Liver (tissue), 3 donors: Measurements from ENCODE around the gene TBK1.

Experiments used
- FOXA1 ChIP-seq: IDR thresholded peaks from 2 replicates; pipeline ENCODE4 v1.6.1; 2016; ENCODE audit warnings: antibody characterized with exemption
- GABPA ChIP-seq, 2 donors: IDR thresholded peaks in 1 of 2; conservative IDR thresholded peaks in 1 of 2; 2 replicates each; pipeline ENCODE4 v1.6.1; 2016; ENCODE audit warnings: antibody characterized with exemption in 2 of 2, mild to moderate bottlenecking in 1 of 2, moderate library complexity in 1 of 2
- HNF4A ChIP-seq, 2 donors: conservative IDR thresholded peaks; 2 replicates each; pipeline ENCODE4 v1.6.1; 2016; ENCODE audit warnings: antibody characterized with exemption in 2 of 2, mild to moderate bottlenecking in 2 of 2
- JUND ChIP-seq, 2 donors: IDR thresholded peaks; 2 replicates each; pipeline ENCODE4 v1.6.1; 2016; ENCODE audit warnings: antibody characterized with exemption in 2 of 2
- NR2F2 ChIP-seq: IDR thresholded peaks from 2 replicates; pipeline ENCODE4 v1.6.1; 2016; ENCODE audit warnings: antibody characterized with exemption
- RAD21 ChIP-seq, 2 donors: IDR thresholded peaks; 2 replicates each; pipeline ENCODE4 v1.6.1; 2016; ENCODE audit warnings: antibody characterized with exemption in 2 of 2, mild to moderate bottlenecking in 2 of 2
- SP1 ChIP-seq: IDR thresholded peaks from 2 replicates; pipeline ENCODE4 v1.6.1; 2018; ENCODE audit warnings: antibody characterized with exemption, mild to moderate bottlenecking
- TAF1 ChIP-seq: conservative IDR thresholded peaks from 2 replicates; pipeline ENCODE4 v1.6.1; 2016; ENCODE audit warnings: antibody characterized with exemption, mild to moderate bottlenecking
- YY1 ChIP-seq: IDR thresholded peaks from 2 replicates; pipeline ENCODE4 v1.6.1; 2016; ENCODE audit warnings: antibody characterized with exemption, mild to moderate bottlenecking
- TF ChIP-seq, protein P1 (sequence below): fragments of 150-350 bp; IDR thresholded peaks from 2 replicates; pipeline ENCODE4 v1.5.1; 2017; ENCODE audit warnings: improper control_type of control experiment, low read depth, low read length; ENCODE audit not compliant: missing input control
- TF ChIP-seq, protein P2 (sequence below): IDR thresholded peaks from 2 replicates; pipeline ENCODE4 v1.6.1; 2016; ENCODE audit warnings: antibody characterized with exemption
- TF ChIP-seq, protein P3 (sequence below): IDR thresholded peaks from 2 replicates; pipeline ENCODE4 v1.6.1; 2016; ENCODE audit warnings: antibody characterized with exemption, mild to moderate bottlenecking
- TF ChIP-seq, protein P4 (sequence below): IDR thresholded peaks from 2 replicates; pipeline ENCODE4 v1.6.1; 2016; ENCODE audit warnings: antibody characterized with exemption
- donor health status: healthy.
- donor health status: healthy.

DNA sequence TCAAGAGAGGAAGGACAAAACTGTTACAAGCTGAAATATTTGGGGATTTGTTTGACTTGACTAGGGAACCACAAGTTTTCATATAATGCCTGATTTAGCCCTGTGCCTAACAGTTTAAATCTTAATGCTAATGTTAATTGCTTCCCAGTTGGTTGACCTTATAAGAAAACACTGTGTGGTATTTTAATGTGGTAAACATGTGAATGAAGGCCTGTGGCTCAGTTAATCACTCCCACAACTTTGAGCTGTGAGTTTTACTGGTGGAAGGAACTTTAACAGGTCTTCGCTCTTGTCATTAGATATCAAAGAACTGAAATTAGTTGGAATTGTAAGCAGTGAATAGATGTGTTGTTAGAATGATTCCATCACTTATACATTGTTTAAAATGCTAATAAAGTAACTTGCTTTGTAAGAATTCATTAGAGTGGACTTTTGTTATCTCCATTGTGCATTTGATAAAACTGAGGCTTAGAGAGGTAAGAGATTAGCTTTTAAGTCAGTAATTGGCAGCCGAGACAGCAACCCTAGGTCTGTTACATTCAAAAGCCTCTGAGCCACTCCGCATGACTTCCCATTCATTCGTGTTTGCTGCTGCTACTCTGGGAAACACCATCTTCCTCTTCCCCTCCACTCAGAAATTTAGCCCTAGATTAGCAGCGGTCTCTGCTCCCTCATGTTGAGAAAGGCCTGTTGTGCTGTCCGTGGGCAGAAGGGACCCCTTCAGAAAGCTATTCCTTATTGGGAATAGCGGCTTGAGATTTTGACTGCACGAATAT, 1.0 kb upstream of the TBK1 start:
- TF ChIP-seq, protein P1, sequence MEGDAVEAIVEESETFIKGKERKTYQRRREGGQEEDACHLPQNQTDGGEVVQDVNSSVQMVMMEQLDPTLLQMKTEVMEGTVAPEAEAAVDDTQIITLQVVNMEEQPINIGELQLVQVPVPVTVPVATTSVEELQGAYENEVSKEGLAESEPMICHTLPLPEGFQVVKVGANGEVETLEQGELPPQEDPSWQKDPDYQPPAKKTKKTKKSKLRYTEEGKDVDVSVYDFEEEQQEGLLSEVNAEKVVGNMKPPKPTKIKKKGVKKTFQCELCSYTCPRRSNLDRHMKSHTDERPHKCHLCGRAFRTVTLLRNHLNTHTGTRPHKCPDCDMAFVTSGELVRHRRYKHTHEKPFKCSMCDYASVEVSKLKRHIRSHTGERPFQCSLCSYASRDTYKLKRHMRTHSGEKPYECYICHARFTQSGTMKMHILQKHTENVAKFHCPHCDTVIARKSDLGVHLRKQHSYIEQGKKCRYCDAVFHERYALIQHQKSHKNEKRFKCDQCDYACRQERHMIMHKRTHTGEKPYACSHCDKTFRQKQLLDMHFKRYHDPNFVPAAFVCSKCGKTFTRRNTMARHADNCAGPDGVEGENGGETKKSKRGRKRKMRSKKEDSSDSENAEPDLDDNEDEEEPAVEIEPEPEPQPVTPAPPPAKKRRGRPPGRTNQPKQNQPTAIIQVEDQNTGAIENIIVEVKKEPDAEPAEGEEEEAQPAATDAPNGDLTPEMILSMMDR, result no peak
- no peak for TF ChIP-seq TAF1
- TF ChIP-seq RAD21 (IDR thresholded peaks at IDR 0.05), result no peak
- TF ChIP-seq NR2F2, result no peak
- no peak for TF ChIP-seq YY1
- TF ChIP-seq SP1, result no peak
- TF ChIP-seq, protein P2, sequence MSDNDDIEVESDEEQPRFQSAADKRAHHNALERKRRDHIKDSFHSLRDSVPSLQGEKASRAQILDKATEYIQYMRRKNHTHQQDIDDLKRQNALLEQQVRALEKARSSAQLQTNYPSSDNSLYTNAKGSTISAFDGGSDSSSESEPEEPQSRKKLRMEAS, result no peak
- no peak for TF ChIP-seq JUND (IDR thresholded peaks at IDR 0.05)
- TF ChIP-seq, protein P3, sequence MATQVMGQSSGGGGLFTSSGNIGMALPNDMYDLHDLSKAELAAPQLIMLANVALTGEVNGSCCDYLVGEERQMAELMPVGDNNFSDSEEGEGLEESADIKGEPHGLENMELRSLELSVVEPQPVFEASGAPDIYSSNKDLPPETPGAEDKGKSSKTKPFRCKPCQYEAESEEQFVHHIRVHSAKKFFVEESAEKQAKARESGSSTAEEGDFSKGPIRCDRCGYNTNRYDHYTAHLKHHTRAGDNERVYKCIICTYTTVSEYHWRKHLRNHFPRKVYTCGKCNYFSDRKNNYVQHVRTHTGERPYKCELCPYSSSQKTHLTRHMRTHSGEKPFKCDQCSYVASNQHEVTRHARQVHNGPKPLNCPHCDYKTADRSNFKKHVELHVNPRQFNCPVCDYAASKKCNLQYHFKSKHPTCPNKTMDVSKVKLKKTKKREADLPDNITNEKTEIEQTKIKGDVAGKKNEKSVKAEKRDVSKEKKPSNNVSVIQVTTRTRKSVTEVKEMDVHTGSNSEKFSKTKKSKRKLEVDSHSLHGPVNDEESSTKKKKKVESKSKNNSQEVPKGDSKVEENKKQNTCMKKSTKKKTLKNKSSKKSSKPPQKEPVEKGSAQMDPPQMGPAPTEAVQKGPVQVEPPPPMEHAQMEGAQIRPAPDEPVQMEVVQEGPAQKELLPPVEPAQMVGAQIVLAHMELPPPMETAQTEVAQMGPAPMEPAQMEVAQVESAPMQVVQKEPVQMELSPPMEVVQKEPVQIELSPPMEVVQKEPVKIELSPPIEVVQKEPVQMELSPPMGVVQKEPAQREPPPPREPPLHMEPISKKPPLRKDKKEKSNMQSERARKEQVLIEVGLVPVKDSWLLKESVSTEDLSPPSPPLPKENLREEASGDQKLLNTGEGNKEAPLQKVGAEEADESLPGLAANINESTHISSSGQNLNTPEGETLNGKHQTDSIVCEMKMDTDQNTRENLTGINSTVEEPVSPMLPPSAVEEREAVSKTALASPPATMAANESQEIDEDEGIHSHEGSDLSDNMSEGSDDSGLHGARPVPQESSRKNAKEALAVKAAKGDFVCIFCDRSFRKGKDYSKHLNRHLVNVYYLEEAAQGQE, result no peak
- TF ChIP-seq GABPA (IDR thresholded peaks at IDR 0.05 in 1 of 2, conservative IDR thresholded peaks at IDR 0.05 in 1 of 2), result no peak
- TF ChIP-seq, protein P4, sequence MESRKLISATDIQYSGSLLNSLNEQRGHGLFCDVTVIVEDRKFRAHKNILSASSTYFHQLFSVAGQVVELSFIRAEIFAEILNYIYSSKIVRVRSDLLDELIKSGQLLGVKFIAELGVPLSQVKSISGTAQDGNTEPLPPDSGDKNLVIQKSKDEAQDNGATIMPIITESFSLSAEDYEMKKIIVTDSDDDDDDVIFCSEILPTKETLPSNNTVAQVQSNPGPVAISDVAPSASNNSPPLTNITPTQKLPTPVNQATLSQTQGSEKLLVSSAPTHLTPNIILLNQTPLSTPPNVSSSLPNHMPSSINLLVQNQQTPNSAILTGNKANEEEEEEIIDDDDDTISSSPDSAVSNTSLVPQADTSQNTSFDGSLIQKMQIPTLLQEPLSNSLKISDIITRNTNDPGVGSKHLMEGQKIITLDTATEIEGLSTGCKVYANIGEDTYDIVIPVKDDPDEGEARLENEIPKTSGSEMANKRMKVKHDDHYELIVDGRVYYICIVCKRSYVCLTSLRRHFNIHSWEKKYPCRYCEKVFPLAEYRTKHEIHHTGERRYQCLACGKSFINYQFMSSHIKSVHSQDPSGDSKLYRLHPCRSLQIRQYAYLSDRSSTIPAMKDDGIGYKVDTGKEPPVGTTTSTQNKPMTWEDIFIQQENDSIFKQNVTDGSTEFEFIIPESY, result no peak
- no peak for TF ChIP-seq FOXA1
- TF ChIP-seq HNF4A (conservative IDR thresholded peaks at IDR 0.05), result no peak
